HEK293 (cell line): ENCODE results near the gene FUT3.

Source experiments
- CTCF ChIA-PET: fragments of 350-600 bp; formaldehyde crosslinking; extraction: SDS; loops from one replicate; lab custom pipeline; 2021; ENCODE audit warnings: antibody characterized with exemption; lab: Yijun Ruan, JAX
- POLR2A ChIA-PET: fragments of 300-600 bp; formaldehyde crosslinking; extraction: SDS; loops from one replicate; lab custom pipeline; 2020; ENCODE audit warnings: antibody characterized with exemption, inconsistent platforms; lab: Yijun Ruan, JAX
- H3K27ac ChIP-seq: fragments of 200-500 bp; sonication (Bioruptor generic); 2 replicates; pipeline ENCODE4 v1.5.1; 2014; ENCODE audit warnings: low read depth, low read length, control low read depth, inconsistent platforms; ENCODE audit errors: extremely low read depth
- H3K36me3 ChIP-seq, 2 experiments: fragments of 200-500 bp in 1 of 2; sonication (Bioruptor generic) in 1 of 2; 1 replicate in 1 of 2; 2 replicates in 1 of 2; pipeline ENCODE4 v1.5.1; 2014 to 2017; ENCODE audit warnings: inconsistent platforms in 2 of 2, low read length in 2 of 2; ENCODE audit not compliant: control insufficient read depth in 2 of 2, insufficient read depth in 1 of 2
- H3K4me1 ChIP-seq: fragments of 200-500 bp; sonication (Bioruptor generic); 2 replicates; pipeline ENCODE4 v1.5.1; 2014; ENCODE audit warnings: mild to moderate bottlenecking, low read length, inconsistent platforms; ENCODE audit not compliant: control insufficient read depth, insufficient read depth
- H3K4me3 ChIP-seq: 2 replicates; pipeline ENCODE4 v1.5.1; 2011; ENCODE audit warnings: low read depth, mild to moderate bottlenecking, control low read depth, low read length, moderate library complexity
- H3K9me3 ChIP-seq: fragments of 200-500 bp; sonication (Bioruptor generic); 2 replicates; pipeline ENCODE4 v1.5.1; 2014; ENCODE audit warnings: low read depth, low read length, inconsistent platforms; ENCODE audit not compliant: control insufficient read depth, insufficient read depth
- GLI4 ChIP-seq: fragments of 450-650 bp; formaldehyde crosslinking; IDR thresholded peaks from 2 replicates; pipeline ENCODE4 v1.5.1; 2016; ENCODE audit warnings: missing biosample characterization, missing genetic modification characterization
- GLIS2 ChIP-seq: fragments of 450-650 bp; formaldehyde crosslinking; IDR thresholded peaks from 2 replicates; pipeline ENCODE4 v1.5.1; 2016; ENCODE audit warnings: missing biosample characterization, missing genetic modification characterization
- KLF7 ChIP-seq: fragments of 450-650 bp; formaldehyde crosslinking; IDR thresholded peaks from 2 replicates; pipeline ENCODE4 v1.5.1; 2016; ENCODE audit warnings: missing biosample characterization, missing genetic modification characterization, borderline replicate concordance
- SCRT1 ChIP-seq: fragments of 450-650 bp; formaldehyde crosslinking; IDR thresholded peaks from 2 replicates; pipeline ENCODE4 v1.5.1; 2016; ENCODE audit warnings: missing biosample characterization, missing genetic modification characterization, borderline replicate concordance
- ZFP3 ChIP-seq: fragments of 450-650 bp; formaldehyde crosslinking; IDR thresholded peaks from 2 replicates; pipeline ENCODE4 v1.5.1; 2016; ENCODE audit warnings: low read depth, missing biosample characterization, missing genetic modification characterization
- ZNF184 ChIP-seq: fragments of 450-650 bp; IDR thresholded peaks from 2 replicates; pipeline ENCODE4 v1.5.1; 2018; ENCODE audit warnings: missing biosample characterization, mild to moderate bottlenecking, missing genetic modification characterization
- ZNF19 ChIP-seq: fragments of 450-650 bp; formaldehyde crosslinking; IDR thresholded peaks from 2 replicates; pipeline ENCODE4; 2016; ENCODE audit warnings: missing biosample characterization, missing genetic modification characterization, low read depth
- ZNF223 ChIP-seq: fragments of 450-650 bp; formaldehyde crosslinking; IDR thresholded peaks from 2 replicates; pipeline ENCODE4 v1.5.1; 2016; ENCODE audit warnings: missing biosample characterization, missing genetic modification characterization
- ZNF266 ChIP-seq: fragments of 450-650 bp; formaldehyde crosslinking; IDR thresholded peaks from 2 replicates; pipeline ENCODE4 v1.5.1; 2016; ENCODE audit warnings: missing biosample characterization, missing genetic modification characterization, low read depth
- ZNF274 ChIP-seq, 2 experiments: fragments of 200-500 bp in 1 of 2; fragments of 450-650 bp in 1 of 2; sonication (Bioruptor generic) in 1 of 2; formaldehyde crosslinking in 1 of 2; IDR thresholded peaks; 2 replicates each; pipeline versions ENCODE4 v1.5.1 to v1.6.1; 2014 to 2016; ENCODE audit warnings: borderline replicate concordance in 1 of 2, inconsistent platforms in 1 of 2, low read length in 1 of 2, missing biosample characterization in 1 of 2, missing genetic modification characterization in 1 of 2
- ZNF280C ChIP-seq: fragments of 450-650 bp; formaldehyde crosslinking; IDR thresholded peaks from 2 replicates; pipeline ENCODE4 v1.5.1; 2016; ENCODE audit warnings: missing biosample characterization, missing genetic modification characterization
- ZNF324 ChIP-seq: fragments of 450-650 bp; formaldehyde crosslinking; IDR thresholded peaks from 2 replicates; pipeline ENCODE4 v1.5.1; 2016; ENCODE audit warnings: missing biosample characterization, missing genetic modification characterization
- ZNF335 ChIP-seq: fragments of 450-650 bp; formaldehyde crosslinking; conservative IDR thresholded peaks from 2 replicates; pipeline ENCODE4 v1.5.1; 2016; ENCODE audit warnings: missing biosample characterization, missing genetic modification characterization
- ZNF37A ChIP-seq: fragments of 450-650 bp; IDR thresholded peaks from 2 replicates; pipeline ENCODE4 v1.5.1; 2018; ENCODE audit warnings: missing biosample characterization, missing genetic modification characterization
- ZNF530 ChIP-seq: fragments of 450-650 bp; formaldehyde crosslinking; IDR thresholded peaks from 2 replicates; pipeline ENCODE4 v1.5.1; 2016; ENCODE audit warnings: low read depth, missing biosample characterization, missing genetic modification characterization
- ZNF561 ChIP-seq: fragments of 450-650 bp; IDR thresholded peaks from 2 replicates; pipeline ENCODE4 v1.5.1; 2018; ENCODE audit warnings: missing biosample characterization, missing genetic modification characterization, borderline replicate concordance
- ZNF621 ChIP-seq: fragments of 450-650 bp; formaldehyde crosslinking; IDR thresholded peaks from 2 replicates; pipeline ENCODE4 v1.5.1; 2017; ENCODE audit warnings: missing biosample characterization, missing genetic modification characterization
- TF ChIP-seq, protein P1 (sequence below): fragments of 450-650 bp; formaldehyde crosslinking; IDR thresholded peaks from 2 replicates; pipeline ENCODE4 v1.5.1; 2017; ENCODE audit warnings: missing biosample characterization, missing genetic modification characterization

Gene FUT3

DNA sequence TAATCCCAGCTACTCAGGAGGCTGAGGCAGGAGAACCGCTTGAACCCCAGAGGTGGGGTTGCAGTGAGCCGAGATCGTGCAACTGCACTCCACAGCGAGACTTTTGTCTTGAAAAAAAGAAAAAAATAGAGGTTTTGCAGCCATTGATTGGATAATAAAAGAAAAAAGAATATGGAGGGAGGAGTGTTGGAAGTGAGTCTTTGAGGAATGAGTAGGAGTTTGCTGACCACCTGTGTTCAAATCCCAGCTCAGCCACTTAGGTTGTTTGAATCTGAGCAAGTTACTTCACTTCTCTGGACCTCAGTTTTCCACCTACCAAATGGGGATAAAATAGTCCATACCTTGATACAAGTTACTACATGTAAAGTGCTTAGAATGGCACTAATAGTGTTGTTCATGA is 40.1 kb downstream of the FUT3 start:
- CTCF ChIA-PET, result interaction anchor here (1.1 kb wide), 1 partner anchor 12 kb away, joined by 3 read pairs; no protein-coding TSS in a partner anchor
- POLR2A ChIA-PET, result no interaction called here
- TF ChIP-seq, protein P1, sequence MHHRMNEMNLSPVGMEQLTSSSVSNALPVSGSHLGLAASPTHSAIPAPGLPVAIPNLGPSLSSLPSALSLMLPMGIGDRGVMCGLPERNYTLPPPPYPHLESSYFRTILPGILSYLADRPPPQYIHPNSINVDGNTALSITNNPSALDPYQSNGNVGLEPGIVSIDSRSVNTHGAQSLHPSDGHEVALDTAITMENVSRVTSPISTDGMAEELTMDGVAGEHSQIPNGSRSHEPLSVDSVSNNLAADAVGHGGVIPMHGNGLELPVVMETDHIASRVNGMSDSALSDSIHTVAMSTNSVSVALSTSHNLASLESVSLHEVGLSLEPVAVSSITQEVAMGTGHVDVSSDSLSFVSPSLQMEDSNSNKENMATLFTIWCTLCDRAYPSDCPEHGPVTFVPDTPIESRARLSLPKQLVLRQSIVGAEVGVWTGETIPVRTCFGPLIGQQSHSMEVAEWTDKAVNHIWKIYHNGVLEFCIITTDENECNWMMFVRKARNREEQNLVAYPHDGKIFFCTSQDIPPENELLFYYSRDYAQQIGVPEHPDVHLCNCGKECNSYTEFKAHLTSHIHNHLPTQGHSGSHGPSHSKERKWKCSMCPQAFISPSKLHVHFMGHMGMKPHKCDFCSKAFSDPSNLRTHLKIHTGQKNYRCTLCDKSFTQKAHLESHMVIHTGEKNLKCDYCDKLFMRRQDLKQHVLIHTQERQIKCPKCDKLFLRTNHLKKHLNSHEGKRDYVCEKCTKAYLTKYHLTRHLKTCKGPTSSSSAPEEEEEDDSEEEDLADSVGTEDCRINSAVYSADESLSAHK (tag by site-specific recombination), result no peak
- peak; percentile 65; the same call in 1 of the 2 replicates for TF ChIP-seq ZFP3 (tag by site-specific recombination)

GRCh38 chr19:5809469-5809868 is 41.8 kb downstream of the FUT3 start:
- no peak overlapping the region for H3K27ac ChIP-seq
- no peaks in the 10 kb centered on the region for H3K36me3 ChIP-seq
- no peaks in the 10 kb centered on the region for H3K9me3 ChIP-seq
- H3K4me1 ChIP-seq, result 0 out of 2 replicates have a peak, but pooled peaks cover 2% of the 10 kb centered on the region
- no peak for TF ChIP-seq ZNF266
- no peak for TF ChIP-seq GLI4 (tag by site-specific recombination)
- TF ChIP-seq ZNF280C (tag by site-specific recombination), result no peak
- no peak for TF ChIP-seq ZNF324 (tag by site-specific recombination)
- no peak for TF ChIP-seq KLF7 (tag by site-specific recombination)
- no peak for TF ChIP-seq ZNF621 (tag by site-specific recombination)
- no peak for TF ChIP-seq SCRT1 (tag by site-specific recombination)
- no peak for TF ChIP-seq ZNF37A (tag by site-specific recombination)
- TF ChIP-seq, protein P1 (tag by site-specific recombination), result no peak
- no peak for TF ChIP-seq ZNF561
- no peak for TF ChIP-seq ZNF335 (tag by site-specific recombination)
- TF ChIP-seq GLIS2 (tag by site-specific recombination), result no peak
- TF ChIP-seq ZNF19 (tag by site-specific recombination), result no peak
- TF ChIP-seq ZNF223 (tag by site-specific recombination), result no peak
- TF ChIP-seq ZNF530 (tag by site-specific recombination), result no peak
- no peak for TF ChIP-seq ZNF184 (tag by site-specific recombination)
- TF ChIP-seq ZNF274 (IDR thresholded peaks at IDR 0.05; ENCODE audit: low read length), result no peak
- no peak for TF ChIP-seq ZNF274 (tag by site-specific recombination; IDR thresholded peaks at IDR 0.05; ENCODE audit: borderline replicate concordance)
- TF ChIP-seq, all 188 proteins: peak for 0
- POLR2A ChIA-PET, result no interaction called here
- CTCF ChIA-PET, result interaction anchor here (0.6 to 1.1 kb wide), 4 partner anchors 82 to 214 kb away, joined by 3 to 6 read pairs (median 3); no protein-coding TSS in a partner anchor
- no peak overlapping the region for H3K4me3 ChIP-seq

More for the DNA sequence above, 40.1 kb downstream of the FUT3 start:
- Histone ChIP-seq H3K4me3 (no peak overlapping the region), H3K4me1 (no peaks in the 10 kb centered on the region), H3K36me3 (no peaks in the 10 kb centered on the region), H3K27ac (no peak overlapping the region), H3K9me3 (no peaks in the 10 kb centered on the region)
